GM12873 (cell line): ENCODE data around the gene LAMB4.

Experiments used
- TF ChIP-seq, protein P1 (sequence below): IDR thresholded peaks from 2 replicates; pipeline ENCODE4 v1.5.1; 2012; ENCODE audit warnings: low read depth, mild to moderate bottlenecking, moderate library complexity, low read length, control low read depth; ENCODE audit not compliant: insufficient read depth; ENCODE audit errors: missing control alignments

The LAMB4 gene

DNA sequence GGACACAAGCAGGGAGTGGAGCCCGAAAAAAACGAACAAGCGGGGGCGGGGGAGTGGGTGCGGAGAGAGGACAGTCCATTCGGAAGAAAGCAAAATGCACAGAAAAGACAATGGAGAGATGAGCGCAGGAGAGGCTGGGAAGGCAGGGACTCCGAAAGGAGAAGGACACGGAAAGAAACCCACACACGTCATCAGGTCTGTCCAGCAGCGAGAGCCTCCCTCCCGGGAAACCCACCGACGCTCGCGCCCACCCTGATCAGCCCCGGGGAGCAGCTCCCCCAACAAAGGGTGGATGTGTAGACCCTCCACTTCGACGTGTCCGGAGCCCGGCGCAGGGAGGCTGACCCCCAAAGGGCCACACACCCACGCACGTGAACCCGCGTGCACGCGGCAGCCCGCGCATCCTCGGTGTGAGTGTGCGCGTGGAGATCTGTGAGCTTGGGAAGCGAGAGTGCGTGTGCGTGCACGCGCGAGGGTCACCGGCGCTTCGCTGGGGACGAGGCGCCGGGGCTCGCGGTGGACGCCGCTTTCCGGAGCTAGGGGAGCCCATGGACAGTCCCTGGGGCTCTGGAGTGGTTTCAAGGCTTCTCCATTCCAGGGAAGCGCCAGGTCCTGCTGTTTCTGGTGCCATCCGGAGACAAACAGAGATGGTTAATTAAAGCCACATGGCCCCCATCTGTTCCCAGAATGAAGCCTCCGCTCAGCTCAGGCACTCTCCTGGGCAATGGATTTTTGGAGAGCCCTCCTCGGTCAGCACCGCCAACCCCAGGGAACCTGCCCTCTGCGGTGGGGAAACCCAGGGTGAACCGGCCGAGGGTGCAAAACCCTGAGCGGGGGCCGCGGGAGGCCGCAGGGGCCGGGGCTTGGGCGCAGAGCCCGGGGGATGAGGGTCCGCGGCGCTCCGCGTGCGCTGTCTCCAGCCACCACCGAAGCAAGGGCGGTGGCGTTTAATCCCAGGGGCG is 128.1 kb downstream of the LAMB4 start:
- TF ChIP-seq, protein P1, sequence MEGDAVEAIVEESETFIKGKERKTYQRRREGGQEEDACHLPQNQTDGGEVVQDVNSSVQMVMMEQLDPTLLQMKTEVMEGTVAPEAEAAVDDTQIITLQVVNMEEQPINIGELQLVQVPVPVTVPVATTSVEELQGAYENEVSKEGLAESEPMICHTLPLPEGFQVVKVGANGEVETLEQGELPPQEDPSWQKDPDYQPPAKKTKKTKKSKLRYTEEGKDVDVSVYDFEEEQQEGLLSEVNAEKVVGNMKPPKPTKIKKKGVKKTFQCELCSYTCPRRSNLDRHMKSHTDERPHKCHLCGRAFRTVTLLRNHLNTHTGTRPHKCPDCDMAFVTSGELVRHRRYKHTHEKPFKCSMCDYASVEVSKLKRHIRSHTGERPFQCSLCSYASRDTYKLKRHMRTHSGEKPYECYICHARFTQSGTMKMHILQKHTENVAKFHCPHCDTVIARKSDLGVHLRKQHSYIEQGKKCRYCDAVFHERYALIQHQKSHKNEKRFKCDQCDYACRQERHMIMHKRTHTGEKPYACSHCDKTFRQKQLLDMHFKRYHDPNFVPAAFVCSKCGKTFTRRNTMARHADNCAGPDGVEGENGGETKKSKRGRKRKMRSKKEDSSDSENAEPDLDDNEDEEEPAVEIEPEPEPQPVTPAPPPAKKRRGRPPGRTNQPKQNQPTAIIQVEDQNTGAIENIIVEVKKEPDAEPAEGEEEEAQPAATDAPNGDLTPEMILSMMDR = no peak

DNA sequence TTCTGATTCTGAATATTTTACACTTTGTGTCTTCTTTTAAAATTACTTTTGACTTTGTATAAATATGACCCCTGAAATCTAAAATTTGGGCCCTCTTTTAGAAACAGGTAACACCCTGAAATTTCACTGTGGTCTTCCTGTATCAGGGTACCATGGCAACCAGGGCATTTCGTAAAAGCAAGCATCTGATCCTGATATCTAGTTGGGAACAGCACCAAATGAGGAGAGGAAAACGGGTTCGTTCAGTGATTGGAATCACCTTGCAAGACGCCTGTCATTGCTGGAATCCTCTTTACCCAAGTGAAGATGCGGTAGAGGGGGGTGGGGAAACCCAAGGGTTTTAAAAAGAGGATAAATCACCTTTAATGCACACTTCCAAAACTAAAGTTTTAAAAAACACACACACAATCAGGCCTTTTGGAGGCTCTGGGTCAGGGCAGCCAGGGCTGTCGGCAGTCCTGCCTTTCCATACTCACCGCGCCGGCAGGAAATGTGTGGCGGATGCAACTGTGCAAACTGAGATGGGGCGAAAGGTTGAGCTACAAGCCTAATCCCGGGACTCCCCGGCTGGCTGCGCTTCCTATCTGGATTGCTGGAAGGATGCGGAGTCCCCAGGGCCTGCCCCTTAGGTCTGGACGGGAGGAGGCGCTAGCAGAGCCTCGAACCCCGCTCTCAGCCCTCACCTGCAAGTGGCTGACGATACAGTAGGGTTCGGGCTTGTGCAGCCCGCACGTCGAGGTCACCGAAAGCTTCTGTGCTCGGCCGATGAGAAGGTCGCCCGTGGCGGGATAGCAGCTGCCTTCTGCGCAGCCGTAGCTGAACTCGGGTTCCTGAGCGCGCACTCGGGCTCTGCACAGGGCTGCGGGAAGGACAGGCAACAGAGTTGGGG is 129.0 kb downstream of the LAMB4 start:
- TF ChIP-seq, protein P1 = no peak

- TF ChIP-seq, protein P1 = no peak
These were observed 130.2 kb downstream of the LAMB4 start for GRCh38 chr7:107999779-108000560.

GRCh38 chr7:107998660-107999480 is 131.3 kb downstream of the LAMB4 start:
- TF ChIP-seq, protein P1 = no peak

DNA sequence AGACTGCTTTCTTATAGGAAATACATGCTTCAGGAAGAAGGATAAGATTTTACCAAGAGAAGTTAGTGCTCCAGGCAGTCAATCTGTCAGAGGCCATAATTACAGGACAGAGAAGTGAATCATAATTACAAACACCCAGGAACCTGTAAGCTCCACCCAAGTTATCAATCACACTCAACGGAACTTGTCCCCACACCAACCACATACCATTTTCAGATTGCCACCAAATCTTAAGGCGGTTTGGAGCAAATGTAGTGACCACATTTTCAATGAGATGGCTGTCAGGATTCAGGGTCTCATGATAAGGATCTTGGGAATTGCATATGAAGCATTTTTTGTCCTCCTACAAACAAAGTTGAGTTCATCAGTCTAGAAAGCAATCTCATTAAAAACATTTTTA is 132.0 kb downstream of the LAMB4 start:
- TF ChIP-seq, protein P1 = no peak

DNA sequence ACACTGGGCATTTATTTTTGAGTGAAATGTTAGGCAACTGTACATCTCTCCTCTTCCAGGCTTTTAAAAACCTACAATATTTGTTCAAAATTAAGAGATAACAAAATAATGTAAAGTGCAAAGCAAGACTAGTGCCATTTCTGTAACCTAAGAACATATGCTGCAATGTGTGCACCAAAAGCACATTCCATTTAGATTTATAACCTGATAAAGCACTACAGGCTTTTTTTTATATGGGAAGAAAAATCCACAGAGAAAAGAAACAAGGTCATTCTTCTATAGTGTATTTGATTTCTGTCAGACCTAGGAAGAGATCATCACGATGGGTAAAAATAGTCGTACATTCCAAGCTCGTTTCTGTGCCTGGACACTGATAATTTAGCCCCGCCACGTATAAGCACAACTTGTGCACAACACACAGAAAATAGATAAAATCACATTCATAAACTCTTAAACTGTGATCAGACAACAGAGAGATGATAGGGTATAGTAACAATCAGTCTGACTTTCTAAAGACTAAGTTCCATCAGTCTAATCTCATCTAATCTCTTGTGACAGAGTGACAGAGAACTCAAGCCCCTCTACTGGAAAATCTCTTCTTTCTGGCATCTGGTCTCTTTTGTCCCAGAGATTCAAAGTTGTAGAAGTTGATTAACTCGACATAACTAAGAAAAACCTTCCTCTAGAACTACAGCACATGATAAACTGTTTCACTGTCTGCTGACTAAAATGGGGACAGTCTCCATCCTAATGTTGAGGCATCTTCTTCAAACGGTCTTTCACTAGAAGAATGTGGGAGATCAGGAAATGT is 133.9 kb downstream of the LAMB4 start:
- TF ChIP-seq, protein P1 = no peak
